CD4-positive, alpha-beta T cell treated with Interleukin-6 at 100 ng/mL for 8 hours (primary cell): ENCODE data around the gene TBRG4.

Experiments used
- DNase-seq: peaks from one replicate; pipeline ENCODE4 v3.0.0-alpha.2; 2020; ENCODE audit warnings: mixed read lengths, low spot score

Gene TBRG4

DNA sequence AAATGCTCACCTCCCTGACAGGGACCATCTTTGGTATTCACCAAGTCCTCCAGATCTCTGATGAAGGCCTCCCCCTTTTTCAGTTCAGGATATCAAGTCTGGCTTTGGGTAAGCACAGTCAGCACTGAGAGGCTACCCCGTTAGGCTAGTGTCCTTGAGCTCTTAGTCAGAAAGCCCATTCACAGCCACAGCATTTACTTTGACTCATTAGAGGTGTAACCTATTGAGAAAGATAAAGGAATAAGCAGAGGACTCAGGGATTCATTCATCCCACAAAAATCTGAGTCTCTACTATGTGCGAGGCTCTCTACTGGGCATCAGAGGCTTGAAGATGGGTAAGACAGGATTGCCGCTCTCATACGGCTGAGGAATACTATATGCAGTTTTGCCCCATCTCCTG is 32.1 kb upstream of the TBRG4 start:
- DNase-seq, result no peak

DNA sequence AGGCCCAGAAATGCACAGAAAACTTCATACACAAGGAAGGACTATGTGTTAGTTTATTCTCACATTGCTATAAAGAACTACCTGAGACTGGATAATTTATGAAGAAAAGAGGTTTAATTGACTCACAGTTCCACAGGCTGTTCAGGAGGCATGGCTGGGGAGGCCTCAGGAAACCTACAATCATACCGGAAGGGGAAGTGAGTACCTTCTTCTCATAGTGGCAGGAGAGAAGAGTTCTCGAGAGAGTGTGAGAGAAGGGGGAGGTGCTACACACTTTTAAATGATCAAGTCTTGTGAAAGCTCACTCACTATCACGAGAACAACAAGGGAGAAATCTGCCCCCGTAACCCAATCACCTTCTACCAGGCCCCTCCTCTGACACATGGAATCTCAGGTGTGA is 29.3 kb upstream of the TBRG4 start:
- no peak for DNase-seq

DNA sequence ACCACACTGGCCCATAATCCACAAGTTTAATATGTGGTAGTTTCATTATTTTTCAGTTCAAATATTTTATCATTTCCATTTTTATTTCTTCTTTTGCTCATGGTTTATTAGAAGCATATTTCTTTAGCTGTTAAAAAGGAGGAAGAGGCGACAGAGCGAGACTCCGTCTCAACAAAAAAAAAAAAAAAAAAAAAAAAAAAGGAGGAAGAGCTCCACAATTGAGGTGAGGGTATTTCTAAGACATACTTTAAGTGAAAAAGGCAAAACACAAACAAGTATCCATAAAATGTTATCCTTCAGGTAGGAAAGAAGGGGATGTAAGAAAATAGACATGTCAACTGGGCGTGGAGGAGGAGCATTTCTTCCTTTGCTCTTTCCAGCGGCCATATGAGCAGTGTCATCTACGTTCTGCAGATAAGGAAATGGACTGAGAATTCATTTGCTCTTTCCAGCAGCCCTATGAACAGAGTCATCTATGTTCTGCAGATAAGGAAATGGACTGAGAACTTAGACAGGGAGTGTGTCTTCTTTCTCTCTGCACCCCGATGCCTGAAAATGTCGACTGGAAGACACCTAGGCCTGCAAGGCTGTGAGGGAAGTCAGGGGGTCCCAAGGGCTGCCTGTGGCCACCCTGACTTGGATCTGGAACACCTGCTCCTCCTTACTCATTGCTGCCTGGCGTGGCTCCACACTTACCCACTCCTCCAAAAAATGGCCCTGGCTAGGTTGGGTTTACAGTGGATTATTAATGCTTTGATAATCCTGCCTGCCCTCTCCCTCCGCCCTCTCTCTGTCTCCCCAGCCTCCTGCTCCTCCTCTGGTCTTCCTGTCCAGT is 27.2 kb upstream of the TBRG4 start:
- DNase-seq, result no peak

GRCh38 chr7:45136106-45137060 is 24.9 kb upstream of the TBRG4 start:
- DNase-seq, result peak; percentile 80

DNA sequence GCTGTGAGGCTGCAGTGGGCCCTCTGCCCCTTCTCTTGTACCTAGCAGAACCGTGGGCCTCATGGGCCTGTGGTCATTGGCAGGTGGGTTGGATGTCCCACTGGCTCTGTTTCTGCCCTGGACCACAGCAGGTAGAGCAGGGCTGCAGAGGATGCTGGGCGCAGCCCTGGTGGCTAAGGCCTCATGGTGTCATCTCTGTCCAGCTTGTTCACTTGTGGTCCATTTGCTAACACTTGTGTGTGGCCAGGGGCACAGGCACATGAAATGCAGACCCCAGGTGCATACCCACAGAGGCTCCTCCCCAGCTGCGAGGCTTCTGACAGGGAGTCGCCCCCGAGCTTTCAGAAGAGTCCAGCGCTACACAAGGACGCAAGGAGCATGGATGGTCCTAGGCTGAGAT is 22.4 kb upstream of the TBRG4 start:
- DNase-seq, result no peak

GRCh38 chr7:45133352-45133751 is 21.9 kb upstream of the TBRG4 start:
- no peak for DNase-seq

DNA sequence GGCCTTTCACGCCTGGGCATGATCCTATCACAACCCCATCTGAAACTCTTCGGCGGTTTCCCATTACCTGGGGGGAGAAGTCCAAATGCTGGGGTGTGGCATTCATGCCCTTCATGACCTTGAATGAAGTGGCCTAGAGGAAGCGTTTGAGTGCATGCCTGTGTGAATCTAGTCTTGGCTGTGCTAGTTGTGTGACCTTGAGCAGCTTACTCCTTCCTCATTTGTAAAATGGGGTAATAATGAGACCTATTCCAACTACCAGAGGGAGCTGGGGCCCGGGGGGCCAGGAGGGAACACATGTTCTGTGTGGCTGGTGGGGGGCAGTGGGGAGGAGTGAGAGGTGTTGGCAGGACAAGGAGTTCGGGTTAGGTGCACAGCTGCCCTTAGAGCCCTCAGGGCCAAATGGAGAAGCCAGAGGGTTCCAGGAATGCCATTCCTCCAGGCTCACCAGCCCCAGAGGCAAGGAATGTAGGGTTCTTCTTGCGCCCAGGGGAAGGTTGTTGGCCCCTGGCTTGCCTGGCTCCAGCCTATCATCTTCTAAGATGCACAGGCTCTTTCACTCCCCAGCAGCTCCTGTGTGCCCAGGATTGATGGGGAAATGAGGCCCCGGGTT is 21.3 kb upstream of the TBRG4 start:
- no peak for DNase-seq

GRCh38 chr7:45131891-45132290 is 20.4 kb upstream of the TBRG4 start:
- DNase-seq, result no peak

- DNase-seq, result no peak
Measured at GRCh38 chr7:45130910-45131309, 19.4 kb upstream of the TBRG4 start.

DNA sequence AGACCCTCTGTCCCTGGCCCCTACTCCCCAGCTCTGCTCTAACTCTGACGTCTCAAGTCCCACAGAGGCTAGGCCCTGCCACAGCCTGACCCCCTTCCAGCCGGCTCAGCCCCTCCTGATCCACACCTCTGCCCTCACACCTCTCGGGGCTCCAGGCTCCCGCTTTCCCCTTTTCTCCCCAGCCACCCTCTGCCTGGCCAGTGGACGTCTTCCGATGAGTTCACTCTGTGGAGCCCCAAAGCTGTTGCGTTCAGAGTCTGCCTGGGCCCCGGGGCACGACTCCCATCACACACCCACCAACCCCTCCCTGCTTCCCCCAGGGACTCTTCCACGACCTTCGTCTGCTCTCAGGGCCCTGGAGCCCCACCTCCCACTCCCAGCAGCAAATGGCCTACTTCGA is 18.4 kb upstream of the TBRG4 start:
- DNase-seq, result no peak

- no peak for DNase-seq
Measured at GRCh38 chr7:45129181-45129800, 17.8 kb upstream of the TBRG4 start.

DNA sequence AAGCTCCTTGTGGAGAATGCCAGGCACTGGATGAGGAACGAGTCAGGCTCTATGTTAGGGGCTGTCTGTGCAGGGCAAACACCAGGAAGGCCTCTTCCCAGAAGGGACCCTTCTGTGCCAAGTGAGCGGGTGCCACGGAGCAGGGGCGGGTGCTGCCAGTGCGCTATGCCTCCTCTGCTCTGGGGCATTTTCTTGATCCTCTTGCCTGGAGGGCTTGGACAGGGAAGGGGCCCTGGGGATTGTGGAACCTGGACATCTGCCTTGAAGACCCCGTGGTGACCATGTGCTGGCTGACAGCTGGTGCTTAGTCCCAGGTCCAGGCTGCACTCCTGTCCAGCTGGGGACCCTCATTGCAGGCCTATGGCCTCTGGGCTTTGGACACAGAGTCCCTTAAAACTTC is 15.4 kb upstream of the TBRG4 start:
- DNase-seq, result no peak

DNA sequence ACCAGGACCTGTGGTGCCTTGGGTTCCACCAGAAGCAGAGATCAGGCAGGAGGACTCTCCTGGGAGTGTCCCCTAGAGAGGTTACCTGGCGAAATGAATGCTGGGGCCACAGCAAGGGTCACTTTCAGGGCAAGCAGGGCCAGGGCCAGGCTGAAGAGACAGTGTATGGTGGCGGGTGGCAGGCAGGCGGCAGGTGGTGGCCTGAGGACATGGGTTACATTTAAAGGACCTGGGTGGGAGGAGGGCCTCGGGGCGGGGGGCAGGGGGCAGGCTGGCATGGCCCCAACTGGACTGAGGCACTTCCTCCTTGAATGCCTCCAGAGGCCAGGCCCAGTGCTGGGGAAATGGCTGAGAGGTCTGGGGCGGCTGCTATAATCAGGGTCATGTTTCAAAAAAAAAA is 14.7 kb upstream of the TBRG4 start:
- DNase-seq, result no peak

GRCh38 chr7:45125193-45125904 is 13.9 kb upstream of the TBRG4 start:
- DNase-seq, result no peak

DNA sequence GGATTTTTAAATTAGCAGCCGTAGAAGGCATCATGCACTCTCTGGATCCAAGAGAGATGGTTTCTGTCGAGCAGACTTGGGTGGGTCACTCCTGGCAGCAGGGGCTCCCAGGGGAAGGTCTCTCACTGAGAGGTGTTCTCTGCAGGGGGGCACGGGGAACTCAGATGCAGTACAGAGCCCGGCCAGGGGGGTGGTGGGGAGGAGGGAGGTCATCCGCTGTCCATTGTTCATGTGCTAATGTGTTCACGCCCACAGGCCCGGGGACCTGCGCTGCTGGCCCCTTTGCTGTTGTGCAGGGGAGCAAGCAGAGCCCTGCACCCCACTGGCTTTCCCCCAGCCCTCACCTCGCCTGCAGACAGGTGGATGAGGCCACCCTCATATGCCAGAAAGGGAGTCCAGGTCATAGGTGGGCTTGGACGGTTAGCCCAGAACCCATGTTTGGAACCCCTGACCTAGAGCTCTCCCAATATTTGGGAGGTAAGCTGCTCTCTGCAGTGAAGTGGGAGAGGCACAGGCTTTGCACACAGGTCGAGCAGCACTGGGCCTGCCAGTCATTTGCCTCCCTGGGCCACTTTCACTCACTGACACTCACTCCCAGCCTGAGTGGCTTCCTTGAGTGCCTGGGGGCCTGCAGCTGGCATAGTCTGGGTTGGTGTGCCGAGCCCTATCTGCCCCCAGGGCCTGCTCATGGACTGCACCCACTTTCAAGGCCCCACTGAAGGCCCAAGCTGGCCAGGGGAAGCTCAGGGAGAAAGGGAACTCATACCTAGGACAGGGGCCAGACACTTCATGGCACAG is 12.6 kb upstream of the TBRG4 start:
- DNase-seq, result no peak

DNA sequence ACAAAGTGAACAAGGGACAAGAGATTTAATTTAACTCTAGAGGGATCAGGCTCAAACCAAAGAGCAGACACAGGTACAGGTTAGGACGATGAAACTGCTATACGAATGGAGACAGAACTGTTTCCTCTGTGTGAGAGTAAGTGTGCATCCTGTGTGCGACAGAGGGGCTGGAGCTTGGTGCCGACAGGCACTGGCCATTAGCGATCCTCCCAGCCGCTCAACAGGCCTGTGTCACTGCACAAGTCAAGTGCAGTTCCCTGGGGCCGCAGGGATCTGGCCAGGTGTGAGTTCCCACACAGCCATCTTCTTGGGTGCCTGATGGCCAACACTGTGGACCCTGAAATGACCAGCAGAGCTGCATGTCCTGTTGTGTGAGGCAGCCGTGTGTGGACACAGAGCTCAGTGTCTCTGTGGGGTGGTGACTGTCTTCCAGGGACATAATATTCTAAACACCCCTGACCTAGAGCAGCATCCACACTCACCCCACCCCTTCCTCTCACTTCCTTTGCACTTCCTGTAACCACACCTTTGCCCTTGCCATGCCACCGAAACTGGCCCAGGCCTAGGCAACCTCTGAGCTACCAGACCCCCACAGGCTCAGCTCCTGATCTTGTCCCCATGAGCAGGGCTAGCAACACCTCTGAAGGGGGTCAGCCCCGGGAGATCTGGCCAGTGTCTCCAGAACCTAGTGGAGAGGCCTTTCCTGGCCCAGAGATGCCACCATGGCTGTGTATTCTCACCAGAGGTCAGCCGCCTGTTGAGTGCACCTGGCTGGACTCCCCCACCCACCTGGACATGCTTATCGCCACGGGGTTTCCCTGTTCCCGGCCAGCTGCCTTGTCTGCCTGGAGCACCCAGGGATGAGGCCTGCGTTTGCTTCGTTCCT is 11.7 kb upstream of the TBRG4 start:
- peak; percentile 27 for DNase-seq

- no peak for DNase-seq
Measured at GRCh38 chr7:45119550-45119949, 8.1 kb upstream of the TBRG4 start.

GRCh38 chr7:45118889-45119331 is 7.4 kb upstream of the TBRG4 start:
- DNase-seq, result no peak

GRCh38 chr7:45118292-45118691 is 6.8 kb upstream of the TBRG4 start:
- no peak for DNase-seq

DNA sequence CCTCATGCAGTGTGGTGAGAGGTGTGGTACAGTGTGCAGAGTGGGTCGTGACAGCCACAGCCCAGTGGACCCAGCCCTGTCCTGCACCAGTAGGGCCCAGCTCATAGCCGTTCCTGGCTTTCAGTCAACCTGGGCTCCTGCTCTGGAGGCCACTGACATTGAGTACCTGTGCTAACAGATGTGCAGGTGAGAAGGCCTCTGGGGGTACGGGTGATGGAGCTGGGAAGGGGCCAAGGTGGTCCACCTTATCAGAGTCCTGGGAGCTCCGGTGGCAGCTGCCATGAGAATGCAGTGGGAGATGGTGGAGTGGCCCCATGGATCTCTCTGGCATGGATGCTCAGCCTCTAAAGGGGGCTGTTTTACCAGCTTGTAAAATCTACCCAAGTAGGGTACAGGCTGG is 6.1 kb upstream of the TBRG4 start:
- DNase-seq, result no peak
